IMR-90 (cell line): ENCODE data around the gene SH3GLB2. TPM values are rescaled to one million over a fixed set of nuclear protein-coding genes. Genes with fewer than 3 reads are reported as not detected.

Experiments
- ATAC-seq: fragments of 200-7000 bp; cut with Tn5 transposase; 2 replicates; pipeline ENCODE4 v1.9.1; 2020; ENCODE audit warnings: low read depth, mild to moderate bottlenecking, moderate library complexity
- BruUV-seq: library from RNA; stranded (reverse); fragments of 400-500 nt; replicated peaks from 2 replicates; lab custom pipeline; 2021; lab: Mats Ljungman, UMichigan
- CTCF ChIA-PET: fragments of 300-600 bp; formaldehyde crosslinking; extraction: SDS; loops from one replicate; lab custom pipeline; 2021; ENCODE audit warnings: antibody characterized with exemption; lab: Yijun Ruan, JAX
- POLR2A ChIA-PET: fragments of 300-600 bp; sonication (Branson Sonifier 250); formaldehyde crosslinking; loops from one replicate; lab custom pipeline; 2022; ENCODE audit warnings: antibody characterized with exemption; ENCODE audit not compliant: unreplicated experiment; lab: Charles Lee
- DNase-seq: peaks from one replicate; pipeline ENCODE4 v3.0.0; 2013
- H2AFZ ChIP-seq: replicated peaks from 2 replicates; pipeline ENCODE3; 2013; ENCODE audit warnings: low read length, mild to moderate bottlenecking; ENCODE audit not compliant: poor library complexity
- H2AK5ac ChIP-seq: 2 replicates; pipeline ENCODE4 v1.6.1; 2013; ENCODE audit warnings: low read depth, low read length, inconsistent platforms
- H2AK9ac ChIP-seq: replicated peaks from 2 replicates; pipeline ENCODE3; 2013; ENCODE audit warnings: mild to moderate bottlenecking, low read depth, low read length, moderate library complexity; ENCODE audit not compliant: poor library complexity
- H2BK120ac ChIP-seq: 2 replicates; pipeline ENCODE4 v1.6.1; 2013; ENCODE audit warnings: low read depth, low read length, inconsistent platforms
- H2BK15ac ChIP-seq: 3 replicates; pipeline ENCODE4 v1.6.1; 2013; ENCODE audit warnings: low read depth, low read length, inconsistent platforms
- H2BK20ac ChIP-seq: 2 replicates; pipeline ENCODE4 v1.6.1; 2013; ENCODE audit warnings: low read depth, mild to moderate bottlenecking, inconsistent platforms, low read length, moderate library complexity
- H2BK5ac ChIP-seq: 2 replicates; pipeline ENCODE4 v1.6.1; 2013; ENCODE audit warnings: mild to moderate bottlenecking, low read depth, low read length, inconsistent platforms; ENCODE audit not compliant: poor library complexity, severe bottlenecking
- H3K14ac ChIP-seq: replicated peaks from 2 replicates; pipeline ENCODE4 v1.6.1; 2013; ENCODE audit warnings: low read depth, low read length, inconsistent platforms
- H3K18ac ChIP-seq: 2 replicates; pipeline ENCODE4 v1.6.1; 2013; ENCODE audit warnings: low read depth, low read length, control low read depth
- H3K23ac ChIP-seq: 2 replicates; pipeline ENCODE4 v1.6.1; 2013; ENCODE audit warnings: low read depth, low read length, inconsistent platforms
- H3K27ac ChIP-seq: 2 replicates; pipeline ENCODE4 v1.5.1; 2013; ENCODE audit warnings: mild to moderate bottlenecking, control low read depth, low read length; ENCODE audit not compliant: insufficient read depth
- H3K27me3 ChIP-seq: 2 replicates; pipeline ENCODE4 v1.6.1; 2013; ENCODE audit warnings: low read length; ENCODE audit not compliant: control insufficient read depth, insufficient read depth
- H3K36me3 ChIP-seq: 2 replicates; pipeline ENCODE4 v1.6.1; 2013; ENCODE audit warnings: low read length, mixed read lengths; ENCODE audit not compliant: control insufficient read depth, insufficient read depth
- H3K4ac ChIP-seq: 2 replicates; pipeline ENCODE4 v1.6.1; 2013; ENCODE audit warnings: low read depth, low read length, inconsistent platforms
- H3K4me1 ChIP-seq: 2 replicates; pipeline ENCODE4 v1.6.1; 2013; ENCODE audit warnings: low read length, mixed read lengths; ENCODE audit not compliant: control insufficient read depth, insufficient read depth
- H3K4me2 ChIP-seq: 2 replicates; pipeline ENCODE4 v1.6.1; 2013; ENCODE audit warnings: low read depth, mild to moderate bottlenecking, control low read depth, low read length, moderate library complexity
- H3K4me3 ChIP-seq: 2 replicates; pipeline ENCODE4 v1.5.1; 2013; ENCODE audit warnings: low read depth, mild to moderate bottlenecking, control low read depth, low read length, moderate library complexity; ENCODE audit not compliant: insufficient read depth
- H3K56ac ChIP-seq: 2 replicates; pipeline ENCODE4 v1.6.1; 2013; ENCODE audit warnings: low read length, inconsistent platforms; ENCODE audit not compliant: insufficient read depth; ENCODE audit errors: extremely low read depth
- H3K79me1 ChIP-seq, 2 experiments: 2 replicates each; pipeline ENCODE4 v1.6.1; 2013; ENCODE audit warnings: low read length in 2 of 2, inconsistent platforms in 1 of 2, low read depth in 1 of 2
- H3K9ac ChIP-seq: 2 replicates; pipeline ENCODE4 v1.6.1; 2013; ENCODE audit warnings: low read depth, low read length, control low read depth
- H3K9me1 ChIP-seq: 2 replicates; pipeline ENCODE4 v1.6.1; 2013; ENCODE audit warnings: low read length, inconsistent platforms; ENCODE audit not compliant: insufficient read depth
- H3K9me3 ChIP-seq: 2 replicates; pipeline ENCODE4 v1.6.1; 2013; ENCODE audit warnings: low read length; ENCODE audit not compliant: control insufficient read depth, insufficient read depth
- H4K20me1 ChIP-seq: 2 replicates; pipeline ENCODE4 v1.6.1; 2013; ENCODE audit warnings: low read length, inconsistent platforms; ENCODE audit not compliant: insufficient read depth
- H4K5ac ChIP-seq: 2 replicates; pipeline ENCODE4 v1.6.1; 2013; ENCODE audit warnings: mild to moderate bottlenecking, low read depth, low read length, control low read depth
- H4K8ac ChIP-seq, 2 experiments: 2 replicates each; pipeline ENCODE4 v1.6.1; 2013; ENCODE audit warnings: low read depth in 2 of 2, low read length in 2 of 2, control low read depth in 1 of 2, inconsistent platforms in 1 of 2
- H4K91ac ChIP-seq: 2 replicates; pipeline ENCODE4 v1.6.1; 2013; ENCODE audit warnings: low read depth, low read length, inconsistent platforms; ENCODE audit not compliant: insufficient read depth
- CTCF ChIP-seq: conservative IDR thresholded peaks from 2 replicates; pipeline ENCODE4 v1.5.1; 2012; ENCODE audit warnings: mild to moderate bottlenecking, low read depth, low read length, improper control_type of control experiment
- MAFK ChIP-seq: IDR thresholded peaks from 2 replicates; pipeline ENCODE4 v1.6.1; 2012; ENCODE audit warnings: low read depth, low read length, improper control_type of control experiment
- WGBS, 2 experiments: methylation state at CpG; one replicate each; pipeline versions ENCODE4 v1.1.5 to v1.1.7; 2013; ENCODE audit warnings: missing lambda C conversion rate in 2 of 2; ENCODE audit not compliant: insufficient read length in 1 of 2; ENCODE audit errors: extremely low coverage in 2 of 2; 5-methylcytosine and 5-hydroxymethylcytosine counted together
- dilution Hi-C: fragments of 300-500 bp; cut with HindIII; formaldehyde crosslinking; loops from one replicate; pipeline ENCODE4 v1.14.3; 2018; ENCODE audit warnings: low sequenced_read_pairs; ENCODE audit not compliant: unreplicated experiment
- in situ Hi-C: fragments of 300-500 bp; cut with MboI; formaldehyde crosslinking; loops from 3 replicates; pipeline ENCODE4 v1.14.3; 2019; ENCODE audit warnings: low sequenced_read_pairs, inconsistent platforms, mixed read lengths
- intact Hi-C: fragments of 100-400 bp; cut with micrococcal nuclease; formaldehyde crosslinking; loops from 2 replicates; pipeline ENCODE4 v1.10.0; 2022
- polyA plus RNA-seq, 3 experiments: library from polyadenylated mRNA; depleted of rRNA; stranded (reverse); fragments of >200 nt; gene quantifications; 2 replicates each; pipeline ENCODE4 v1.2.3, GENCODE V29; 2012; ENCODE audit warnings: low replicate concordance in 1 of 3
- total RNA-seq: library from RNA; depleted of rRNA; stranded (reverse); fragments of >200 nt; gene quantifications from 2 replicates; pipeline ENCODE4 v1.2.3, GENCODE V29; 2012

Gene SH3GLB2
- total and polyA plus RNA-seq, 2 of the 4 experiments (the other 2 are of a cell fraction): 36.4 to 68.4 TPM

- Histone ChIP-seq H3K4me2 (no peak overlapping the region), H2AK9ac (no peak overlapping the region), H3K27ac (no peak overlapping the region), H3K56ac (no peak overlapping the region), H2BK15ac (no peak overlapping the region), H3K79me1 (peaks cover 0 to 3% of the 10 kb centered on the region in 2 experiments; a peak in 1 of 4 replicates), H2BK20ac (no peak overlapping the region), H3K36me3 (peaks cover 70% of the 10 kb centered on the region), H3K27me3 (no peaks in the 10 kb centered on the region), H3K4ac (no peak overlapping the region), H2BK5ac (no peak overlapping the region), H3K4me3 (no peak overlapping the region), H4K8ac (no peak overlapping the region), H3K18ac (no peak overlapping the region), H2AK5ac (no peak overlapping the region), H3K9me1 (no peaks in the 10 kb centered on the region), H3K4me1 (no peaks in the 10 kb centered on the region), H2AFZ (no peak overlapping the region), H3K14ac (no peak overlapping the region), H4K5ac (no peak overlapping the region), H3K23ac (no peak overlapping the region), H2BK120ac (no peak overlapping the region), H3K9me3 (no peaks in the 10 kb centered on the region), H3K9ac (no peak overlapping the region), H4K20me1 (no peaks in the 10 kb centered on the region; the same call in 1 of the 2 replicates), H4K91ac (no peak overlapping the region)
- CTCF ChIA-PET: no interaction called here
- BruUV-seq: no TSS peak
- dilution Hi-C loops: no loop called here
- WGBS, 2 experiments: 89% methylated on average over 3 of the region's 9 CpGs; no CpG with 5 or more reads in 1 of the 2 experiments
- POLR2A ChIA-PET: no interaction called here
- intact Hi-C loops: no loop called here
- in situ Hi-C loops: no loop called here
- ATAC-seq (no peak), DNase-seq (no peak)
- TF ChIP-seq MAFK (peak; percentile 54), CTCF (no peak)
Observed at GRCh38 chr9:129002992-129003391, 25.1 kb downstream of the SH3GLB2 start.
